IgD-negative memory B cell (primary cell): ENCODE measurements around the gene SPSB4. TPM values are rescaled to one million over a fixed set of nuclear protein-coding genes. Genes with fewer than 3 reads are reported as not detected.

Experiments
- H3K27ac Mint-ChIP-seq, 3 donors: one replicate each; pipeline ENCODE4 v1.8.0; 2020 to 2022; ENCODE audit warnings: mild to moderate bottlenecking in 3 of 3, mixed read lengths in 3 of 3, moderate library complexity in 1 of 3
- H3K27me3 Mint-ChIP-seq: one replicate; pipeline ENCODE4 v1.8.0; 2021; ENCODE audit warnings: mixed read lengths
- H3K36me3 Mint-ChIP-seq: one replicate; pipeline ENCODE4 v1.8.0; 2020; ENCODE audit warnings: mild to moderate bottlenecking, mixed read lengths
- H3K4me1 Mint-ChIP-seq, 3 donors: one replicate each; pipeline ENCODE4 v1.8.0; 2020 to 2022; ENCODE audit warnings: mixed read lengths in 3 of 3, mild to moderate bottlenecking in 1 of 3
- H3K4me3 Mint-ChIP-seq, 4 donors: one replicate each; pipeline ENCODE4 v1.8.0; 2020 to 2022; ENCODE audit warnings: mild to moderate bottlenecking in 4 of 4, mixed read lengths in 4 of 4, moderate library complexity in 3 of 4
- H3K9me3 Mint-ChIP-seq, 3 donors: one replicate each; pipeline ENCODE4 v1.8.0; 2020 to 2021; ENCODE audit warnings: mixed read lengths in 3 of 3, mild to moderate bottlenecking in 1 of 3
- polyA plus RNA-seq: library from polyadenylated mRNA; unstranded; fragments of 300-500 nt; fragmentation: Illumina TruSeq; gene quantifications from one replicate; pipeline ENCODE4 v1.2.3, GENCODE V29; 2021

SPSB4 gene
- polyA plus RNA-seq, 1 donor from 2014 or later: not detected

- Mint-ChIP-seq H3K36me3 (no peaks in the 10 kb centered on the region), H3K9me3 (no peaks in the 10 kb centered on the region), H3K4me3 (peak overlapping the region in 3 of 4 donors; percentile 60 to 83 (median 79)), H3K4me1 (peaks cover 2 to 7% (median 5%) of the 10 kb centered on the region in 3 donors), H3K27me3 (peaks cover 11% of the 10 kb centered on the region), H3K27ac (peak overlapping the region in 1 of 3 donors; percentile 69)
These were observed 25.8 kb downstream of the SPSB4 start for GRCh38 chr3:141076797-141077571.

DNA sequence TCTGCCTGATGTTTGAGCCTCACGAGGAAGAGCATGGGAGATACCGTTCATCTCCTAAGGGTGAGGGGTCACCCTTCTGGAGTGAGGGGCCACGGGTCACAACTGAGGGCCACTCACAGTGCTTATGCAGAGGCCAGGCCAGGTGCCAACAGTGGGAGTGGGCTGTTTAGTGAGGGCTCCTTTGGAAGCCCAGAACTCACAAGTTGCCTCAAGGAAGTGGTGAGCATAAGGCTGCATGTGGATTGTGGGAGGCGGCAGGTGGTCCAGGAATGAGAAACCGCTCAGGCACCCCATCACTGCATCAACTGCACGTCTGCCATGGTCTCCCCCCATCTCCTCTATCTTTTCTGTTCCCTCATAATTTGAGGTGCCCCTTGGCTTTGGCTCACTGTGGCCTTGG lies 26.5 kb downstream of the SPSB4 start:
- Mint-ChIP-seq H3K4me3 (peak overlapping the region in 2 of 4 donors; percentile 60 to 79), H3K9me3 (no peaks in the 10 kb centered on the region), H3K27ac (no peak overlapping the region), H3K4me1 (peaks cover 2 to 7% (median 5%) of the 10 kb centered on the region in 3 donors), H3K27me3 (peaks cover 11% of the 10 kb centered on the region), H3K36me3 (no peaks in the 10 kb centered on the region)

GRCh38 chr3:141078200-141078599 lies 27.1 kb downstream of the SPSB4 start:
- H3K36me3 Mint-ChIP-seq: no peaks in the 10 kb centered on the region
- H3K27me3 Mint-ChIP-seq: peaks cover 11% of the 10 kb centered on the region
- no peaks in the 10 kb centered on the region for H3K9me3 Mint-ChIP-seq
- H3K27ac Mint-ChIP-seq: no peak overlapping the region
- peaks cover 2 to 7% (median 5%) of the 10 kb centered on the region in 3 donors for H3K4me1 Mint-ChIP-seq
- H3K4me3 Mint-ChIP-seq: no peak overlapping the region

- H3K4me1 Mint-ChIP-seq: peaks cover 2 to 7% (median 5%) of the 10 kb centered on the region in 3 donors
- H3K27ac Mint-ChIP-seq: no peak overlapping the region
- no peaks in the 10 kb centered on the region for H3K36me3 Mint-ChIP-seq
- peaks cover 11% of the 10 kb centered on the region for H3K27me3 Mint-ChIP-seq
- no peak overlapping the region for H3K4me3 Mint-ChIP-seq
- no peaks in the 10 kb centered on the region for H3K9me3 Mint-ChIP-seq
These were observed 29.3 kb downstream of the SPSB4 start for GRCh38 chr3:141080431-141080830.

GRCh38 chr3:141081141-141081795 lies 30.1 kb downstream of the SPSB4 start:
- H3K9me3 Mint-ChIP-seq: no peaks in the 10 kb centered on the region
- no peak overlapping the region for H3K27ac Mint-ChIP-seq
- H3K36me3 Mint-ChIP-seq: no peaks in the 10 kb centered on the region
- peaks cover 12% of the 10 kb centered on the region for H3K27me3 Mint-ChIP-seq
- peaks cover 2 to 7% (median 5%) of the 10 kb centered on the region in 3 donors for H3K4me1 Mint-ChIP-seq
- H3K4me3 Mint-ChIP-seq: no peak overlapping the region

GRCh38 chr3:141082064-141082463 lies 30.9 kb downstream of the SPSB4 start:
- Mint-ChIP-seq H3K36me3 (no peaks in the 10 kb centered on the region), H3K4me3 (no peak overlapping the region), H3K4me1 (peaks cover 0 to 5% (median 0%) of the 10 kb centered on the region in 3 donors), H3K9me3 (no peaks in the 10 kb centered on the region), H3K27me3 (peaks cover 12% of the 10 kb centered on the region), H3K27ac (no peak overlapping the region)

GRCh38 chr3:141083226-141083625 lies 32.1 kb downstream of the SPSB4 start:
- no peak overlapping the region for H3K4me3 Mint-ChIP-seq
- H3K4me1 Mint-ChIP-seq: no peaks in the 10 kb centered on the region
- H3K9me3 Mint-ChIP-seq: no peaks in the 10 kb centered on the region
- H3K36me3 Mint-ChIP-seq: no peaks in the 10 kb centered on the region
- H3K27ac Mint-ChIP-seq: no peak overlapping the region
- H3K27me3 Mint-ChIP-seq: peaks cover 4% of the 10 kb centered on the region

GRCh38 chr3:141083836-141084649 lies 32.9 kb downstream of the SPSB4 start:
- Mint-ChIP-seq H3K4me3 (no peak overlapping the region), H3K4me1 (peaks cover 0 to under 1% (median 0%) of the 10 kb centered on the region in 3 donors), H3K9me3 (no peaks in the 10 kb centered on the region), H3K27ac (no peak overlapping the region), H3K36me3 (no peaks in the 10 kb centered on the region), H3K27me3 (peaks cover 5% of the 10 kb centered on the region)

GRCh38 chr3:141085343-141086070 lies 34.4 kb downstream of the SPSB4 start:
- Mint-ChIP-seq H3K27ac (no peak overlapping the region), H3K27me3 (peaks cover 5% of the 10 kb centered on the region), H3K4me1 (peaks cover 0 to 3% (median 0%) of the 10 kb centered on the region in 3 donors), H3K9me3 (no peaks in the 10 kb centered on the region), H3K36me3 (no peaks in the 10 kb centered on the region), H3K4me3 (no peak overlapping the region)

DNA sequence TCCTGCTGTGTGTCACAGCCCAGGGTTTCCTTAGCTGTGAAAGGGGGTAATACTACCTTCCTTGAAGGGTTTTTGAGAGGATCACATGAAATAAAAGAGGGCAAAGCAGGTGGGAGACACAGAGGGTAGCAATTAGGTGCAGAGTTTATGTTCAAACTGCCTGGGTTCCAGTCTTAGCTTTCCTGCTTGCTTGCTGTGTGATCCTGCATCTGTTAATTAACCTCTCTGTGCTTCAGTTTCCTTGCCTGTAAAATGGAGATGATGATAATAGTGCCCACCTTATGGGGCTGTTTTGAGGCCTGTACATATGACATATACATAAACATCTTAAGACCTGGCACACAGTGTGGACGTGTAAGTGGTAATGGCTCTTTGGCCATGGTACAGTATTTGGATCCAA lies 35.0 kb downstream of the SPSB4 start:
- H3K4me1 Mint-ChIP-seq: peaks cover 0 to 3% (median 0%) of the 10 kb centered on the region in 3 donors
- H3K27me3 Mint-ChIP-seq: peaks cover 5% of the 10 kb centered on the region
- no peaks in the 10 kb centered on the region for H3K9me3 Mint-ChIP-seq
- no peak overlapping the region for H3K4me3 Mint-ChIP-seq
- peaks cover 2% of the 10 kb centered on the region for H3K36me3 Mint-ChIP-seq
- H3K27ac Mint-ChIP-seq: no peak overlapping the region

DNA sequence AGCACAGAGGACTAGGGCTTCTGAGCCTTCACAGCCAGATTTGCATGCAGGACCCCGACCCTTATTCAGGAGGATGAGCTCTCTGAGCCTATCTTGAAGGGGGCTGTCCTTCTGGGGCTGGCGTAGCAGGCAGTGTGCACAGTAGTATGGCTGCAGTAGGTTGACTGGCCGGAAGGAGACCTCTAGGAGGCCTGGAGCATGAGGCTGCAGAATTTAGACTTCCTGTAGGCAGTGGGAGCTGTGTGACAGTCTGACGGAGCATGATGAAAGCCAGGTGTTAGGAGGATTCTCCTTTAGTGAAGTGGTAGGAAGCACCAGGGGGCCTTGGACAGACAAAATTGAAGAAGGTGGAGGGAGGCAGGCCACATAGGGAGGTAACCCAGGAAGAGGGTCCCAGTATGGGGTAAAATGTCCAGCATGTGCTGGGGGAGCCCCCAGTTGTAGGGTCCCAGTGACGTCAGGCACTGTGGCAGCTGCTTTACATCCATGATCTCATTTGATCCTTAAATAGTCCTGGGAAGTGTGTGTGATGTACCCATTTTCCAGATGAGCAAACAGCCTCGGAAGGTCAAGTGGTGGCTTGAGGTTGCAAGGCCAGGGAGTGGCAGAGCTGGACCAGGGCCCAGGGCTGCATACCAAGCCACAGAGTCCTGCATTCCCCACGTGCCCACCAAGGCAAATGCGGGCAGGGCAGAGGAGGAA lies 36.1 kb downstream of the SPSB4 start:
- Mint-ChIP-seq H3K9me3 (no peaks in the 10 kb centered on the region), H3K27me3 (peaks cover 5% of the 10 kb centered on the region), H3K4me1 (peaks cover 0 to 3% (median 0%) of the 10 kb centered on the region in 3 donors), H3K4me3 (no peak overlapping the region), H3K27ac (no peak overlapping the region), H3K36me3 (peaks cover 2% of the 10 kb centered on the region)

DNA sequence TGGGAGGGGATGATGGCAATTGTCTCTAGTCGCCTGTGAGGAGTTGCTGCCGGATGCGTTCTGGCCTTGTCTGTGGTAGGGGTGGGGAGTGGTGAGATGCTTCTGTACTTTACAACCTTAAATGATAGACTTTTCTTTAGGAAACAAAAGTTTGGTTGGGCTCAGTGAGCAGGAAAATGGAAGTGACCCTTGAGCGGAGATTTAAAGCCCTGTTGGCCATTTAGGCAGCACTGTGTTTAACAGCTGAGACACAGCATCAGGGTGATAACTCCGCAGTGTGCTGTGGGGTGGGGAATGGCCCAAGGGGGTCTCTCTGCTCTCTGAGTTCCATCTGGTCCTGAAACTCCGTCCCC lies 36.6 kb downstream of the SPSB4 start:
- Mint-ChIP-seq H3K27ac (no peak overlapping the region), H3K4me1 (peaks cover 0 to 3% (median 0%) of the 10 kb centered on the region in 3 donors), H3K27me3 (peaks cover 5% of the 10 kb centered on the region), H3K4me3 (no peak overlapping the region), H3K36me3 (peaks cover 2% of the 10 kb centered on the region), H3K9me3 (no peaks in the 10 kb centered on the region)

DNA sequence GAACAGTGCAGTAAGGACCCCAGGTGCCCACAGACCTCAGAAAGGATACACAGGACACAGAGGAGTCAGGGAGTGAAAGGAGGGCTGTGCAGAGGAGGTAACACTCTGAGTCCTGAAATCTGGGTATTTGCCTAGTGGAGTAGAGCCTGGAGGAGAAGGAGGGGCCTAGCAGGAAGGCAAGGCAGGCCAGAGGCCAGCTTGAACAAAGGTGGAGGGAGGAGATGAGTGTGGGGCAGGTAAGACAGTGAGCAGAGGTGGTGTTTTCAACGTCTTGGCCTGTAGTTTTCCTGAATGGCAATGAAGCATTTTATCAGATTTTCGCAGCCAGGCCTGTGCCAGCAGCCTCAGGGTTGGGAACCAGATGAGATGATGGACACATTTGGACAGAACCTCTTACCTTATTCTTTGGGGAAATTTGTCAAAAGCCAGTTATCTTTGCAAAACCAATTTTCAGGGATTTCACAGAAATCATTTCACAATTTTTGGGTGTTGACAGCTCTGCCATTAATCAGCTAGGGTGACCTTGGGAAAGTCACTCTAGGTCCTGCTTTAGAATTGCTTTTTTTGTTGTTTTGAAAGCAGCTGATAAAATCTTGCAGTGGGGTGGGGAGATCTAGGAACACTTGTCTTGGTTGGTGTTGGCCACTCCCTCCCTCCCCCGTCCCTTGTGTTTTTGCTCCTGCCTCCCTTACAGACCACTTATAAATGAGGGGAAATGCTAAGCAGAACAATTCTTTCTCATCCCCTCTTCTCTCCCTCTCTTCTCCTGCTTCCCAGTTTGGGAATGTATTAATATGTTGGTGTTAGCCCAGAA lies 38.4 kb downstream of the SPSB4 start:
- peaks cover 5% of the 10 kb centered on the region for H3K27me3 Mint-ChIP-seq
- no peak overlapping the region for H3K27ac Mint-ChIP-seq
- peaks cover 0 to 3% (median 0%) of the 10 kb centered on the region in 3 donors for H3K4me1 Mint-ChIP-seq
- H3K9me3 Mint-ChIP-seq: no peaks in the 10 kb centered on the region
- H3K4me3 Mint-ChIP-seq: no peak overlapping the region
- H3K36me3 Mint-ChIP-seq: peaks cover 2% of the 10 kb centered on the region
